Bone marrow (tissue), 2 donors: ENCODE data around the gene NUMB.

Experiments
- DNase-seq, 2 donors: peaks; one replicate each; lab custom pipeline; 2025; lab: John Stamatoyannopoulos, UW

NUMB gene

DNA sequence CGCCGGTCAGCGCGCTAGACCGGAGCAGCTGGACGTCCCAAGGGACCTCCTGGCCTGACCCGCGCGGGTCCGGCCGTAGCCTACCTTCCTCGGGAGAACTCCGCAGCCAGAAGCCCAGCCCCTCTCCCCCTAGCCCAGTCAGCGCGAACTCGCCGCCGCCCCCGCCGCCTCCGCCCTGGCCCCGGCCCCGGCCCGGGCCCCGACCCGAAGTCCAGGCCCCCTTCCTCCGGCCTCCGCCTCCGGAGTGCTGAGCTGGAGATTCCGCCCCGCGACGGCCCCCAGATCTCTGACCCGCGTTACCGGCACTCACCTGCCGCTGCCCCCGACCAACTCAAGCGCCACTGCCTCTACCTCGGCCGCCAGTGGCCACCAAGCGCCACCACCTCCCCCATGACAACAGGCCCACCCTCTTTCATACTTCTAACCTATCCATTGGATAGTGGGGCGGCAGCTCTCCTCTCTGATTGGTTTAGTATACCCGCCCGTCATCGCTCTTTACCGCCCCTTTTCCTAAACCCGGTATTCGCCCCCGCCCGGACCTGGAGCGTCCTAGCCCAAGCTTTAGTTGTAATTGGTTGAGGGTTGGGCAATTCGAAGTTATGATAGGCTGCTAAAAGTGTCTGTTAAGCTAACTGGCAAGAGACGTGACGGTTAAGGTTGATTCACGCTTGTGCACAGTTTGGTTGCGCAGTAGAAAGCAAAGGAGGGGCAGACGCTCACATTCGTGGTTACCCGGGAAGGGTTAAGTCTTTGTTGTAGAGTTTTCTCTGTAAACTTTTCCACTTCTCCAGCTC, at the start of gene NUMB:
NUMB (minus strand) TSS at position 364 of the 794 bp plus-strand sequence. CDS start 102,795 bp downstream, outside the sequence.
- peak; percentile 65 to 100 for DNase-seq

DNA sequence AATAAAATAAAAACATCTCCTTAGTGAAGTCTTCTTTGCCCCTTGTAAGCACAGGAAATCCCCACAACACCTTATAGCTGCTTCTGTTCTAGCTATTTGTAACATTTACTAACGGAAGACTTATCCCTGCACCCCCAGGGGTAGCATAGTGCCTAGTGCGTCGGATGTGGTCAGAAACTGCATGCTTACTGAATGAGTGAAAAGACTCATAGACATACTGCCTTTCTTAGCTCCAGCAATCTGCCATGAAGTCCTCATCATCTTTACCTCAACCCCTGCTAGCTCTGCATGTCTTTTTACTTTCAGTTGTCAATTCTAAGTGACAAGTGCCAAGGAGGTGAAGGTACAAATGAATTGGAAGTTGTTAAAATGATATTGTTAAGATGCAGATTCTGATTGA, 45.3 kb upstream of the NUMB start:
- no peak for DNase-seq

DNA sequence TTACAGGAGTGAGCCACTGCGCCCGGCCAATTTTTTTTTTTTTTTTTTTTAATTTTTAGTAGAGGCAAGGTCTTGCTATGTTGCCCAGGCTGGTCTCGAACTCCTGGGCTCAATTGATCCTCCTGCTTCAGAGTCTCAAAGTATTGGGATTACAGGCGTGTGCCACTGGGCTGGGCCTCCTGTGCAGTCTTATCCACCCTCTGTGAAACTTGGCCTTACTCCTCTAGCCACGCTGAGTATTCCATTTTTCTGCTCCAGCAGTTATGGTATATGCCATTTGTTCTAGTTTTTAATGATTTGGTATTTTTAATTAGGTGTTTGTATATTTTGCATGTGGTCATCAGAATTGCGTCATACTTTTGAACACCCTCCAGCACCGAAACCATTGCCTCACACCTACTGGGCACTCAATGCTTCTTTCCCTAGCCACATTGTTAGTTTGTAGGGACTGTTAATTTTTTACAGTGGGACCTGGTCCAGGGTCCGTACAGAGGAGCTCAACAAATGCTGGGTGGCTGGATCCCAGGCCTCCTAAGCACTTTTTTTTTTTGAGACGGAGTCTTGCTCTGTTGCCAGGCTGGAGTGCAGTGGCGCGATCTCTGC, 43.8 kb upstream of the NUMB start:
- no peak for DNase-seq

DNA sequence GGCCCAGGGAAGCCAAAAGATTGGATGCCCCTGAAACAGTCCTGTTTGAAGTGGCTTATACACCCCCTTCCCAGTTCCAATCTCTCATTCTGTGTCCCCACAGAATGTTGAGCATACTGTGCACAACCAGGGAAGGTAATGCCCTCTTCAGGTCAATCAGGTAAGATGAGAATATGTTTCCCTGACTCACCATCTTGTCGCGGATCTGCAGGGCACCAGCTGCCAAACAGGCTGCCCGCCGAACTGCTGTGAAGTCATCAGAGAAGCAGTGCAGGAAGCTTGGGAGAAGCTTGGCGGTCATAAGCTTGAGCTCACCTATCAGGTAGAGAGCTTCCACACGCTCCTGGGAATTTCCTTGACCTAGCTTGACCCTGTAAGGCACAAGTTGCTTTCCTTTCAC, 42.0 kb upstream of the NUMB start:
- DNase-seq = no peak

DNA sequence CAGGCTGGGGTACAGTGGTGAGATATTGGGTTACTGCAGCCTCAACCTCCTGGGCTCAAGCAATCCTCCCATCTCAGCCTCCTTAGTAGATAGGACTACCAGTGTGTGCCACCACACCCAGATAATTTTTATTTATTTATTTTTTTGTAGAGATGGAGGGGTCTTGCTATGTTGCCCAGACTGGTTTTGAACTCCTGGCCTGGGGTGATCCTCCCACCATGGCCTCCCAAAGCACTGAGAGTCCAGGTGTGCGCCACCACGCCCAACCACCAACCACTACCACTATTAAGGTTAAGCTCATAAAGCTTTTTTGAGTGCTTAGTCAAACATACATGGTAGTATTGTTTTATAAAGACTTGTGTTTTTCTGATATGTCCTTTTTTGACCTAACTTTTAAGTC, 36.2 kb upstream of the NUMB start:
- no peak for DNase-seq

DNA sequence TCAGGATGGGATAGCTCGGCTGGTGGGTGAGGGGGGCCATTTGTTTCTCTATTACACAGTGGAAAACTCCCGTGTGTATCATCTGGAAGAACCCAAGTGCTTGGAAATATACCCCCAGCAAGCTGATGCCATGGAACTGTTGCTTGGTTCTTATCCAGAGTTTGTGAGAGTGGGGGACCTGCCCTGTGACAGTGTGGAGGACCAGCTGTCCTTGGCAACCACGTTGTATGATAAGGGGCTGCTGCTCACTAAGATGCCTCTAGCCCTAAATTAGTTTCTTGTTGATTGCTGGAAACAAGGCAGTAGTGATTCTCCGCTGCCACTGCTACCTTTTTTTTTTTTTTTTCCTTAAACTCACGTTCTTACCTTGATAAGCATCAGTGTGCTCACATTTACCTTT, 34.3 kb upstream of the NUMB start:
- no peak for DNase-seq

DNA sequence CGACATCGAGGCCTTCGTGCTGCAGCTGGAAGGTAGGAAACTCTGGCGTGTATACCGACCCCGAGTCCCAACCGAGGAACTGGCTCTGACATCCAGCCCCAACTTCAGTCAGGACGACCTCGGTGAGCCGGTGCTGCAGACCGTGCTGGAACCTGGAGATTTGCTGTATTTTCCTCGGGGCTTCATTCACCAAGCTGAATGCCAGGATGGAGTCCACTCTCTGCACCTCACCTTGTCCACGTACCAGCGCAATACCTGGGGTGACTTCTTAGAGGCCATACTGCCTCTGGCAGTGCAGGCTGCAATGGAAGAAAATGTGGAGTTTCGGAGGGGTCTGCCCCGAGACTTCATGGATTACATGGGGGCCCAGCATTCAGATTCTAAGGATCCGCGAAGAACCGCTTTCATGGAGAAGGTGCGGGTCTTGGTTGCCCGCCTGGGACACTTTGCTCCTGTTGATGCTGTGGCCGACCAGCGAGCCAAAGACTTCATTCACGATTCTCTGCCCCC, 33.8 kb upstream of the NUMB start:
- no peak for DNase-seq

DNA sequence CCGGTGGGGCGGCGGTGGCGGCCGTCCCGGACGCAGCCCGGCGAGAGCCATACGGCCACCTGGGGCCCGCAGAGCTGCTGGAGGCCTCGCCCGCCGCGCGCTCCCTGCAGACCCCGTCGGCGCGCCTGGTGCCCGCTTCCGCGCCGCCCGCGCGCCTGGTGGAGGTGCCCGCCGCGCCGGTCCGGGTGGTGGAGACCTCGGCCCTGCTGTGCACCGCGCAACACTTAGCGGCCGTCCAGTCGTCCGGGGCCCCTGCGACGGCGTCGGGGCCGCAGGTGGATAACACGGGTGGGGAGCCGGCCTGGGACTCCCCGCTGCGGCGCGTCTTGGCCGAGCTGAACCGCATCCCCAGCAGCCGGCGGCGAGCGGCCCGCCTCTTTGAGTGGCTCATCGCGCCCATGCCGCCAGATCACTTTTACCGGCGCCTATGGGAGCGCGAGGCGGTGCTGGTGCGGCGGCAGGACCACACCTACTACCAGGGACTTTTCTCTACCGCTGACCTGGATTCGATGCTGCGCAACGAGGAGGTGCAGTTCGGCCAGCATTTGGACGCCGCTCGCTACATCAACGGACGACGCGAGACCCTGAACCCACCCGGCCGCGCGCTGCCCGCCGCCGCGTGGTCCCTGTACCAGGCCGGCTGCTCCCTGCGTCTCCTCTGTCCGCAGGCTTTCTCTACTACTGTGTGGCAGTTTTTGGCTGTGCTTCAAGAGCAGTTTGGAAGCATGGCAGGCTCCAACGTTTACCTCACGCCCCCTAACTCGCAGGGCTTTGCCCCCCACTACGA, 33.1 kb upstream of the NUMB start:
- DNase-seq = peak in 1 of 2 donors; percentile 51

DNA sequence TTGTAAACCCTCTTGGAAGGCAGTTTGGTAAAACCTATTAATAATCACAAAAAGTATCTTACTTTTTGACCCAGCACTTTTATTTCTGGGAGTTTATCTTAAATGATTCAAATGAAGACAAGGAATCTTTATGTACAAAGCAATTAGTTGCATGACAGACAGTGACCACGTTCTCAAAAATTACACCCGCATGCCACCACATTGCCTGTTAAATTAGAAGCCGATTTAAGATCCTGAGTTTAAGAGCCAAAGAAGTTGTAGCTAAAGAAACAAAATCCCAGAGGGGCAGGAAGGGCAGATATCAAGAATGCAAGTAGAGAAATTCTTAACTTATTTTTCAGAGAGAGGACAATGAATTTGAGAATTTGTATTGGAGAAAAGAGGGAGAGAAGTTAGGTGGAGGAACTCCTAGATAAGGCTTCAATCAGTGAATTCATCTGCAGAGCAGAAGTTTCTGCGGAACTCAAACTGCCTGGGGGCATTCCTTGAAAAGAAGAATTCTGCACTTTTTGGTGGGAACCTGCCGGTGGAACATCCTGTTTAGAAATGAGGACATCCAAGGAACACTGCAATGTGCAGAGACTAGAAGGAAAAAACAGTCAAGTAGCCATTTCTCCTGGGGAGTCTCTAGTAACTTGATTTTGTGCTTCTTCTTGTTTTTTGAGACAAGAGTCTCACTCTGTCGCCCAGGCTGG, 31.3 kb upstream of the NUMB start:
- DNase-seq = no peak

DNA sequence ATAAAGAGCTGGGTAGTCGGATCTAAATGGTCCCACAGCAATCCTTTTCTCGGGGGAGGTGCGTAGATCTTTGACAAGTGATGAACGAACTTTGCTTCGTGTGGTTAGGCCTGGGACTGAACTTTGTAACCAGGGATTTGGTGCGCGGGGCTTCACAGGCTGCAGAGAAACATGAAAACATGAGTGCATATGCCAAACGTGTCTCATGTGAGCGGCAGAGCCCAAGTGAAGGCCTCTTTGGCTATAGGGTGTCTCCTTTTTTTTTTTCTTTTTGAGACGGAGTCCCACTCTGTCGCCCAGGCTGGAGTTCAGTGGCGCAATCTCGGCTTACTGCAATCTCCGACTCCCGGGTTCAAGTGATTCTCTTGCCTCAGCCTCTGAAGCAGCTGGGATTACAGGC, 20.3 kb upstream of the NUMB start:
- DNase-seq = no peak

DNA sequence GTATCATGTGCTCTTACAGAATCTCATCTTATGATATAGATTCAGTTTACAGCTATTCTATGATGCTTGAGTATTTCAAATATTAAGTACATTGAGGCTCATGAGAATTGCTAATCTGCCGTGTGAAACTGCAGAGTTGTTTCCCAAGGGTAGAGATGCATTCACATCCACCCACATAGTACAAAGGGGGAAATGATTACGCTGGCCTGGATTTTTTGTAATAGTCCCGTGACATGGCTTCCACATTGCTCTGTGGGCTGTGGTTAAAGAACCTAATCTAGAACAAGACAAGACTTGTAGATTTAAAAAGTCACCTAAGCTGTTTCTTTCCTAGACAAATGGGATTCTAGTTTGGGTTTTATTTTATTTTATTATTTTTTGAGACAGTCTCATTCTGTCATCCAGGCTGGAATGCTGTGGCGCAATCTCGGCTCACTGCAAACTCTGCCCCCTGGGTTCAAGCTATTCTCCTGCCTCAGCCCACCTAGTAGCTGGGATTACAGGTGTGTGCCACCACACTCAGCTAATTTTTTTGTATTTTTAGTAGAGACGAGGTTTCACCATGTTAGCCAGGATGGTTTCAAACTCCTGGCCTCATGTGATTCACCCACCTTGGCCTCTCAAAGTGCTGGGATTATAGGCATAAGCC, 19.4 kb upstream of the NUMB start:
- DNase-seq = no peak

DNA sequence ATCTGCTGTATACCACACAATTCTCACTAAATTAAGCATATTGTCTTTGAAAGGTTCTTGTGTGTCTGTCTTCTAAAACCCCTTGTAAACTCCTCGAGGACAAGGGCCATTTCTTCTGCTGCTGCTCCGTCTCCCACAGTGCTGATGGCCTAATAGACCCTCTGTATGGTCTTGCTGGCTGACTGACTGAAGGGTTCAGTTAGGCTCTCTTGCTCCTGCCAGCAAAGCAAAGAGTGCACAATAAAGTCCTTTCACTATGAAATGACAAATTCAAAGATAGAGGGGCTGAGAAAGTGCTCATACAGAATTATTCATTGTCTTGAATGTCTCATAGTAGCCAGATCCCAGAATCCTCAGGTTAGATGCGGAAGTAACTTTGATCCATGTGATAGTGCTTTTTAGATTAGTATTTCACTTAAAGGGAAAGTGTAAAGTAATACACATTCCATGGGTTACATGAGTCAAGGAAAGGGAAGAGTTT, 18.1 kb upstream of the NUMB start:
- DNase-seq = no peak

DNA sequence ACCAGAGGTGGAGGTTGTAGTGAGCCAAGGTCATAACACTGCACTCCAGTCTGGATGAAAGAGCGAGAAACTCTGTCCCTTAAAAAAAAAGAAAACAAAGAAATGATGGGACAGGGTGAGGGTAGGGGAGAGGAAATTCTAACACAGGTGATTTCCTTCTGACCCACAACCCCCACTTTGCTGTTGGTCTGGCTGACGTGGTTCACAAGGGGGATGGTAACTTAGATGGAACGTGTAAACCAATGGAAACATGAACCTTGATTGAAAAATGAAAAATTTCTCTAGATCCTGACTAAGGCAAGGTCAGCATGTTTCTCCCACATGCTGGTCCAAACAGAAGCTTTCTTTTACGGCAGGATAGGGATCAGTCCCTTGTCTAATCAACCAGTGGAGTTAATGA, 16.6 kb upstream of the NUMB start:
- DNase-seq = no peak

DNA sequence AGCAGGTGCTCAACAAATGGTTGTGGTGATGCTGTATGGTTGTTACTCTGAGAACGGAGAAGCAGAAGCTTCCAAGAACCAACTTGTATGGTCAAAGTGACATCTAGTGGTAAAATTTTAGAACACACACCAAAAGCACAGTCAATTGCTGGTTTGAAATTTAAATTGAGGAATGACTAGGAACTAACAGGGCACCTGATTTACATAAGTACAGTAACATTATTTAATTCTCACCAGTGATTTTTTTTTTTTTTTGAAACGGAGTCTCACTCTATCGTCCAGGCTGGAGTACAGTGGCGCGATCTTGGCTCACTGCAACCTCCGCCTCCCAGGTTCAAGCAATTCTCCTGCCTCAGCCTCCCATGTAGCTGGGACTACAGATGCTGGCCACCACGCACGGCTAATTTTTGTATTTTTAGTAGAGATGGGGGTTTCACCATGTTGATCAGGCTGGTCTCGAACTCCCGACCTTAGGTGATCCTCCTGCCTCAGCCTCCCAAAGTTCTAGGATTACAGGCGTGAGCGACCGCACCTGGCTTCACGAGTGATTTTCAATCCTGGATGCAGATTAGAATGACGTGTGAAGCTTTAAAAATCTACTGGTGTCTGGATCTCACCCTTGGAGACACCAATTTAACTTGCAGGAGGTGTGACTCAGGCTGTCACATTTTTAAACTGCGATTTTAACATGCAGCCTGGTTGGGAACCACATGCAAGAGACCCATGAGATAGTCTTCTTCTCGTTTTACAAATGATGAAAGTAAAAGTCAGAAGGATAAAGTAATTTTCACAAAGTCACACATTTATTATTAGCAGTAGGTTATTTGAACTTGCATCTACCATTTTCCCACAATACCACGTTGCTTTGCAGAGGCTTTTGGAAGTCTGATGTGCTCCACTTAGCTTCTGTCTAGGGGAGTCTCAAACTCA, 14.1 kb upstream of the NUMB start:
- DNase-seq = peak in 1 of 2 donors; percentile 68

DNA sequence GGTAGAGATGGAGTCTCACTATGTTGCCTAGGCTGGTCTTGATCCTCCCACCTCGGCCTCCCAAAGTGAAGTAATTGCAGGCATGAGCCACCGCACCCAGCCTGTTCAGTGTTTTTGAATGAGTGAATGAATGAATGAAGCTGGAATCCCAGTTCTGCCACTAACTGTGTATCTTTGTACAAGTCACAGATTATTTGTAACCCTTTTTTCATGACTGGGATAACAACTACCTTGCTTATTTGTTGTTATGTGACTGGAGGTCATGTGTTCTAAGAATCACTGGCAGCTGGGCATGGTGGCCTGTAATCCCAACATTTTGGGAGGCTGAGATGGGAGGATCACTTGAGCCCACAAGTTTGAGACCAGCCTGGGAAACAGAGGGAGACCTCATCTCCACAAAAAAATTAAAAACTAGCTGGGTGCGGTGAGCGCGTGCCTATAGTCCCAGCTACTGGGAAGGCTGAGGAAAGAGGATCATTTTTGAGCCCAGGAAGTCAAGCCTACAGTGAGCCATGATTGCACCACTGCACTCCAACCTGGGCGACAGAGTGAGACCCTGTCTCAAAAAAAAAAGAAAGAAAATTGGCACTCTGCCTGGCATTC, 13.3 kb upstream of the NUMB start:
- DNase-seq = no peak

DNA sequence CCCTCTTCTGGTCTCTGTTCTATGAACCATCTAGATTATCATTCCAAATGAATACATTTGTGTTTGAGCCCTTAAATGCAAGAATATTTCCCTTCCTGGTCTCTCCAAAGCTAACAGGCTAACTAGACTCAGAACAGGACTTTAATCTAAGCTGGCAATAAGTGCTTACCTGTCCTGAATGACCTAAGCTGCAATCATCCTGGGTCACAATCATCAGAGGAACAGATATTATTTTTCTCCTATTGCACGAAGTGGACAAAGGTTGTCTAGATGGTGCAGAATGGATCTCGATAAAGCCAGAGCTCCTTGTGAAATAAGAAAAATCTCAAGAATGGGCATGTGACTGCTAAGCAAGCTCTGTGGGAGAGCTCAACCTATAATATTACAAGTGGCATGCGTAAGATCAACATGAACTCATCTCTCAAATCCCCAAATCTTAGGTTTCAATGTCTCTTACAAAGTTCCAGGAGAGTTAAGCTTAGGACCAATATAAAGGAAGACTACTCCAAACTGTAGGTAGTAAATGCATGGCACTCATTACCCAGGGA, 10.6 kb upstream of the NUMB start:
- no peak for DNase-seq

DNA sequence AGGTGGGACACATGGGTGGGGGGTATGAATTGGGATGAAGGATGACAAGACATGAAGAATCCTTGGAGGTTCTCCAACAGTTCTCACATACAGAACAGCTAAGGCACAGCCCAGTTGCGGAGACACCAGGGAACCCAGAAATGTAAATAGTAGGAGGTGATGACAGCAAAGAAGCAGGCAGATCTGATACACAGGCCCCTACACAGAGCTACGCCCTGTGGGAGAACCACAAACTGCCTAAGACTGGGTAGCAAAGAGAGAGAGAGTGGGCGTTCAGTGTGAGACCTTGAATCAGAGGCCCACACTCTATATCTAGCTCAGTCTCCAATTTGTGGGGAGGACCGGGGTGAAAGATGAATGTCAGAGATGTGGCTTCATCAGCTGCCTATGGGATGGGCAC, 9.5 kb upstream of the NUMB start:
- DNase-seq = no peak

DNA sequence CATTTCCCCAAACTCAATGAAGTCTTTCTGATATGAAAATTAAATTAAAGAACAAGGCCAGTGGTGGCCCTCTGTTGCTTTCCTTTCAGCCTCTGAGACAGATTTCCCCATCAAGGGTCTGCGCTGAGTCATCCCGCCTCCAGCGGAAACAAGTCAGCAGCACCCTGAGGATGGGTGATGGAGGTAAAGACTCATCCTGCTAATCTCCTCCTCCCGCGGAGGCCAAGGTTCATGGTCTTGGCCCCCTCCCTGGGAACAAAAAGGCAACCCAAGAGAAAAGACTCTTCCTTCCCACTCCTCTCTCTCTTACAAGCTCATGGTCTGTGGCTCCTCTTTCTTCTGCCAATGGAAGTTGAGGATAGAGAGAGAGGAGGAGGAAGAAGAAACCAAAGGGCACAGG, 9.0 kb upstream of the NUMB start:
- peak in 1 of 2 donors; percentile 9 for DNase-seq

DNA sequence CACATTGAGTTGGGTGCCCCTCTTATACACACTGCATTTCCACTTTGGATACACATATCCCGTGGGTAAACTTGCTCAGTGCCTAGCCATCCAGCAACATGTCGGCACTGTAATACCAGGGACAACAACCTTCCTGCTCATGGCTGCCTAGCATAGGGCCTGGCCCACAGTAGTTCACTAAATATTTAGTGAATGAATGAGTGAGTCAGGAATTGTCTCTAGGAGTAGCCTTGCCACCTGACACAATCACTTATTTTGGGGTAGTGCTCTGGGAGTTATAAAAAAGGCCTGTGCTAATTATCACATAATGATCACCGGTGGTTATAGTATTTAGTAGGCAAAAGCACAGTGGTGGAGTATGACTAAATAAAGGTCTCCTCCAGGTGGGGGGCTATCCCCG, 8.5 kb upstream of the NUMB start:
- DNase-seq = no peak
